ENCODE measurements around the gene ARL4C.

The ARL4C gene

GRCh38 chr2:234448506-234449184, 48.2 kb downstream of the ARL4C start:
- FAIRE-seq = no peak

GRCh38 chr2:234447963-234448362, 48.9 kb downstream of the ARL4C start:
- DNase-seq (ENCODE audit: low spot score) = no peak
- FAIRE-seq = no peak

More at GRCh38 chr2:234448506-234449184, 48.2 kb downstream of the ARL4C start:
- DNase-seq (ENCODE audit: low spot score) = no peak

- FAIRE-seq (no peak), DNase-seq (ENCODE audit: low spot score) (no peak)
Measured at GRCh38 chr2:234447189-234447588, 49.7 kb downstream of the ARL4C start.

GRCh38 chr2:234446404-234447076, 50.3 kb downstream of the ARL4C start:
- DNase-seq (ENCODE audit: low spot score) = no peak

GRCh38 chr2:234444893-234445292, 52.0 kb downstream of the ARL4C start:
- FAIRE-seq = no peak
- peak; percentile 54 for DNase-seq (ENCODE audit: low spot score)

More at GRCh38 chr2:234446404-234447076, 50.3 kb downstream of the ARL4C start:
- no peak for FAIRE-seq

GRCh38 chr2:234444242-234444730, 52.6 kb downstream of the ARL4C start:
- FAIRE-seq (no peak), DNase-seq (ENCODE audit: low spot score) (no peak)
